ENCODE results near the gene PCYT1A.

DNA sequence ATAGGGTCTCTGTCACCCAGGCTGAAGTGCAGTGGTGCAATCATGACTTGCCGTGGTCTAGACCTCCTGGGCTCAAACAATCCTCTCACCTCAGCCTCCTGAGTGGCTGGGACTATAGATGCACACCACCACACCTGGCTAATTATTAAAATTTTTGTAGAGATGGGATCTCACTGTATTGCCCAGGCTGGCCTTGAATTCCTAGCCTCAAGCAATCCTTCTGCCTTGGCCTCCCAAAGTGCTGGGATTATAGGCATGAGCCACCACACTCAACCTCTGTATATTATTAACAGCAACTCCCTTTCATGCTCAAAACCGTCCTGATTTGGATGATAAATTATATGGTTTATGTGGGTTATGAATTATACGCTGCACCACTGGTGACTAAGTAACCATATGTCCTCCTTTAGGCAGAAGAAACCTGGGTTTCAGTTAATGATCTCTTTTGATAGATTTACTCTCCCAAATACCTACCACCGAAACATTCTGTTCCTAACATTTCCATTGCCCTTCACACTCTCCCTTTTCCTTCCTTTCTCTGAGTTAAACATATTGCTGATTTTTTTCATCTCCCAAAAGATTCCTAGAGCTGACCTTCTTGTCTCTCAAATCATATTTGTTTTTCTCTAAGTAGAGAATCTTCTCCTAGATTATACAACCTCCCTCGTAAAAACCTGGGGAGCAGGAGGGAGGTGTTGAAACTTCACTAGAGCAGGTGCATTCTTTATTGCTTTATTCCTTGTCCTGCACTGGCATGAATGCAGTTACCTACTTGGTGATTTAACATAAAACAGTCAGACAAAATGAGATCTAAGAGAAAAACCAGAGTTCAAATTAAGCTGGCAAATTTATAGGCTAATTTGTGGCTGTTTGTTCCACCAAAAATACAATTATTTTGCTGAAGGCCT is 32.9 kb downstream of the PCYT1A start:
- TF ChIP-seq, protein P1, sequence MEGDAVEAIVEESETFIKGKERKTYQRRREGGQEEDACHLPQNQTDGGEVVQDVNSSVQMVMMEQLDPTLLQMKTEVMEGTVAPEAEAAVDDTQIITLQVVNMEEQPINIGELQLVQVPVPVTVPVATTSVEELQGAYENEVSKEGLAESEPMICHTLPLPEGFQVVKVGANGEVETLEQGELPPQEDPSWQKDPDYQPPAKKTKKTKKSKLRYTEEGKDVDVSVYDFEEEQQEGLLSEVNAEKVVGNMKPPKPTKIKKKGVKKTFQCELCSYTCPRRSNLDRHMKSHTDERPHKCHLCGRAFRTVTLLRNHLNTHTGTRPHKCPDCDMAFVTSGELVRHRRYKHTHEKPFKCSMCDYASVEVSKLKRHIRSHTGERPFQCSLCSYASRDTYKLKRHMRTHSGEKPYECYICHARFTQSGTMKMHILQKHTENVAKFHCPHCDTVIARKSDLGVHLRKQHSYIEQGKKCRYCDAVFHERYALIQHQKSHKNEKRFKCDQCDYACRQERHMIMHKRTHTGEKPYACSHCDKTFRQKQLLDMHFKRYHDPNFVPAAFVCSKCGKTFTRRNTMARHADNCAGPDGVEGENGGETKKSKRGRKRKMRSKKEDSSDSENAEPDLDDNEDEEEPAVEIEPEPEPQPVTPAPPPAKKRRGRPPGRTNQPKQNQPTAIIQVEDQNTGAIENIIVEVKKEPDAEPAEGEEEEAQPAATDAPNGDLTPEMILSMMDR (IDR thresholded peaks at IDR 0.05): no peak
- TF ChIP-seq EZH2 (IDR thresholded peaks at IDR 0.05; ENCODE audit: borderline replicate concordance, insufficient read depth, low read depth, low read length, poor library complexity, severe bottlenecking): no peak

Measured in B cell (primary cell).